Stimulated activated CD8-positive, alpha-beta memory T cell treated with anti-CD3 and anti-CD28 coated beads, Interleukin-15, amount 100 ng/mL, for 4 hours (primary cell): ENCODE data around the gene OXNAD1.

Source experiments
- DNase-seq, 2 donors: peaks; one replicate each; pipeline ENCODE4 v3.0.0-alpha.2; 2020; ENCODE audit warnings: low read depth in 2 of 2

The OXNAD1 gene

DNA sequence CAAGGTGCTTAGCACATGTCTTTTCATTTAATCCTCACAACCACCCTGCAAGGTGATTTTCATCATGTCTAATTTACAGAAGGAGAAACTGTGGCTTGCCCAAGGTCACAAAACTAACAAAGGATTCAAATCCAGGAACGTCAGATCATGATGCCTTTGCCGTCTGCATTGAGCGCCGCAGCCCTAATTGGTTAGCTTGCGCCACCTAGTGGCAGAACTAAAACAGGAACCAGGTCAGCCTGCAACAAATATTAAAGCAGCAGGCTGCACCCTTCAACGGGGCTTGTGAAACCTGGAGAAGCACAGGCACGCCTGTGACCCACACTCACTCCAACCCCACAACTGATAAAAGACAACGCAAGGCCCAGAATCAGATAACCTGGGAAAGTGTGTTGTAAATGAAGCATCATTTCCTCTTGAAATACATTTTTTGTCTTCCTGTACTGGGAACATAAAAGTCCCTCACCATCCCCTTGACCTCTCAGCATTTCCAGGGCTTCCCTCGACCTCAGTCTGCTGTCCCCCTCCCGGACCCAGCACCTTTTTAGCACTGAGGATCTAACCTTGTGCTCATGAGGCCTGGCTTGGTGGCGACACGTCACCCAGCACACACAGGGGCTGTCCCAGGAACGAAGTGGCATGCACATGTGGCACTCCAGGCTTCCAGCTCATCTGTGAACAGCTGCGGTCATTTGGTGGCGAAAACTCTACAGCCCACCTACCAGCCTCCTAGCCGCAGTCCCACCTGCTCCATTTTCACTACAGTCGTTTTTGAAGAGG, 17.5 kb upstream of the OXNAD1 start:
- peak; percentile 23 to 45 for DNase-seq

- DNase-seq = no peak
Measured at GRCh38 chr3:16248556-16248955, 16.5 kb upstream of the OXNAD1 start.

GRCh38 chr3:16249336-16249735, 15.7 kb upstream of the OXNAD1 start:
- no peak for DNase-seq

- DNase-seq = no peak
Measured at GRCh38 chr3:16249886-16250285, 15.1 kb upstream of the OXNAD1 start.

- DNase-seq = no peak
Measured at GRCh38 chr3:16251316-16252085, 13.5 kb upstream of the OXNAD1 start.

- no peak for DNase-seq
Measured at GRCh38 chr3:16252243-16252978, 12.6 kb upstream of the OXNAD1 start.

DNA sequence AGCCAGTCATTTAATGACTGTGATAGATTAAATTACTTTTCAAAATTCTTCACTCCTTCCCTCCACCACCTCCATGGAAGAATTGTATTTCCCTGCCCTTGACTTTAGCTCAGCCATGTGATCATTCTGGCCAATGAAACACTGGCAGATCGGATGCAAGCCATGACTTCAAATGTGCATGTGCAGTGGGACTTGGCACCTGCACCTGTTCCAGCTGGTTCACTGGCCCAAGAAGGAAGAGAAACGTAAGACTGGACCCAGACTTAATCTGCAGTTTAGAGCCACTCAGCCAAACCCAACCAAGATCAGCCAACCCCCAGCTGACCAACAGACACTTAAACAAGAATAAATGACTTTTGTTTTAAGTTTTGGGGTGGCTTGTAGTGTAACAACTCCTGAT, 12.0 kb upstream of the OXNAD1 start:
- DNase-seq = no peak

DNA sequence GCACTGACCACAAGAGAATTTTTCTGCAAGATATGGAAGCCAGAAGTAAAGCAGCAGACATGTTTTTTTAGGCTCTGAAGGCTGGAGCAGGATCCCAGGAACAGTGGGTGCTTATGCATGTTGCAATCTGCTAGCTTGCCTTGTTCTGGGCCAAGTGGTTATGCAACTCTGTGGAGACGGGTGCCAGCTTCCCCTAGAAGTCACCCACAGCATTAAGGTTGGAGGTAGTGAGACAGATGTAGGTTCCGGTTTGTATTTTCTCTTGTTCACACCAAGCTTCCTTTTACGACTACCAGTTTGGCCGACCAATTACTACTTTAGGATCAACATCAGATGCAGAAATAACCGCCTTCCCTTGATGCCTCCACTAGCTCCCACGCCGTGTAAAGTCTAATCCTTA, 11.4 kb upstream of the OXNAD1 start:
- no peak for DNase-seq

- DNase-seq = no peak
Measured at GRCh38 chr3:16254916-16255315, 10.1 kb upstream of the OXNAD1 start.

DNA sequence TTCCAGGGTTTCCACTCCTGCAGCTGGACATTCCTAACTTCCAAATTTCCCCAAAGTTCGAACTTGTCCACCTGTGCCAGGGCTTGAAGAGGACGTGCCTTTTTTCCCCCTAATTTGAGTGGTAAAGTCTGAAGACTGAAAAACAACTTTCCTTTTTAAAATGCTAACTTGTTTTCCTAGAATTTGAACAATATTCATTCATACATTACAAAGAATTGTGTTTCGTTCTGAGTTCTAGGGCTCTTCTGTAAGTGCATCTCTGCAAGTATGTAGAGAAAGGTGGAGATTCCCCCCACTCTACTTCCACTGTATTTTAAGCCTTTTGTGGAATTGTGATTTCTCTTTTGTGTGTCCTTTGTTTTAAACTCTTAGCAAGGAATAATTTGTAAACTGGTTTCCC, 9.7 kb upstream of the OXNAD1 start:
- DNase-seq = no peak

DNA sequence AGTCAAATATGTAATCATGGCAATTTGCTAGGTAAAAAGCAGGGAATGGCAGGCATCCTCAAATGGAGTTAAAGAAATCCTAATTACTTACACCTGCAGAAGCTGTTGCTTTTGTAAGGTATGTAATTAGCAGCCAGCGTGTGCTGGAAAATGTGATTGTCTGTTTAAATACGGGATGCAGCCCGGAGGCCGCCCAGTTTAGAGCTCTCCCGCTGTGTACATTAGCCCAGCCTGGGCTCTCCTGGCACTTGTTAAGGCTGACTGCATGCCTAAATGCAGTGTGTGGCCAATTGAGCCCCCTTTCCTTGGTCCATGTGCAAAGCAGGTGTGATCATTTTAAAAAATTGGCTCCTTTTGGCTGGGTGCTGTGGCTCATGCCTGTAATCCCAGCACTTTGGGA, 9.3 kb upstream of the OXNAD1 start:
- DNase-seq = no peak

DNA sequence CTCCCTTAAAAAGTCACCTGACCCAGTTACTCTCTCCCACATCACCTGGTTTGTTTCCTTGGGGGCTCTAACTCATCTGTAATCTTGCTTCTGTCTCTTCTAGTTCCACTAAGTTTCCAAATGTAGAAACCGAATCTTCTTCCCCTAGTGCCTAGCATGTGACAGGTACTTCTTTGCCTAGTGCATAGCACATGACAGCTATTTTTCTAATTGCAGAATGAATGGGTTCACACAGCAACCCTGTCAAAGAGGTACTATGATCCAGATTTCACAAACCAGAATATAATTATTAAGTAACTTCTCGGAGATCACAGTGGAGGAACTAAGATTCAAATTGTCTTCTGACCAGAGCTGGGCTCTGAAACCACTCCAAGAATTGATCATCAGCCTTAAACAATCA, 7.7 kb upstream of the OXNAD1 start:
- DNase-seq = no peak

- no peak for DNase-seq
Measured at GRCh38 chr3:16258177-16258576, 6.8 kb upstream of the OXNAD1 start.

- no peak for DNase-seq
Measured at GRCh38 chr3:16258866-16259265, 6.1 kb upstream of the OXNAD1 start.

DNA sequence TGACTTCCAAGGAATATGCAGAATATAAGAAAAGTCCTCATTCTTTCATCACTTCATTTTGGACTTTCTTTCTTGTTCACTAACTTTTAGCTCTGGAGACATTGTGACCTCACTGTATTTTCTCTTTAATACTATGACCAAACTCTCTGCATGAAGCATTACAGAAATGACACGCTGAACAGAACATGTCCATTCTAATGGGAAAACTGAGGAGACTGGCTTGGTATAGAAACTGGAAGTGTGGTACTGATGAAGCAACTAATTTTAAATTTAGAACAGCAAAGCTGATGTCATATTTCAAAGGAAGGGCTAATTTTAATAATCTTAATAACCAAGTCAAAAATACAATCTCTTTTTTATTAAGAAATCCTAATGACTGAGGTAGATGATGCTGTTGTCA, 5.0 kb upstream of the OXNAD1 start:
- DNase-seq = no peak

GRCh38 chr3:16262174-16262573, 2.8 kb upstream of the OXNAD1 start:
- DNase-seq = no peak

GRCh38 chr3:16264174-16264707, 771 bp upstream of the OXNAD1 start:
- peak in 1 of 2 donors; percentile 4 for DNase-seq

DNA sequence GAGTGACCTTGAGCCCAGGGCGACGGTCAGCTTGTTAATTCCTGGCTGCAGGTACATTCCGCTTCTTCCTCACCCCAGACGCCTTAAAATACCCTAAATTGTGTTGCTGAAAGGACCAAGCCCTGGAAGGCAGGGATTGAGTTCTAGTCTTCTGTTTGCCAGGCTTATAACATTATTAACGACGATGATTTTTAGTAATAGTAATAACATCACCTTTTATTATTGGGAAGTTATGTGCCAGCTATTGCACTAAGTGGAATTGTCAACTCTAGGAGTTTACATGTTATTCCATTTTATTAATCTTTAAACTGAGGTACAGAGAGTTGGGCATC, 409 bp downstream of the OXNAD1 start:
- no peak for DNase-seq

- no peak for DNase-seq
Measured at GRCh38 chr3:16266714-16267113, 1.7 kb downstream of the OXNAD1 start.

DNA sequence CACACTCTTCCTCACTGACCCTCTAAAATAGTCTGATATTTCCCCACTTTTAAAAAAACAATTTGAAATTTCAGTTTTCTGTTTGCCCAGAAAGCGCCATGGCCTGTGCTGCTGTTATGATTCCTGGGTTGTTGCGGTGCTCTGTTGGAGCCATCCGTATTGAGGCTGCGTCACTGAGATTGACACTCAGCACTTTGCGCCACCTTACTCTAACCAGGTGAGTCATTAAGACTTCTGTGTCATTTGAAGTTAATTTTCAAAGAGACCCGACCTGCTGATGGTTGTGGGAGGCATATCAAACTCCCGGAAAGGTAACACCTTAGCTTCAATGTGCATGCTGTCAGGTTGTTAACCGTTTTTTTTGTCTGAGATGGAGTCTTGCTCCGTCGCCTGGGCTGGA, 5.8 kb downstream of the OXNAD1 start:
- no peak for DNase-seq

- no peak for DNase-seq
Measured at GRCh38 chr3:16272588-16272987, 7.6 kb downstream of the OXNAD1 start.

DNA sequence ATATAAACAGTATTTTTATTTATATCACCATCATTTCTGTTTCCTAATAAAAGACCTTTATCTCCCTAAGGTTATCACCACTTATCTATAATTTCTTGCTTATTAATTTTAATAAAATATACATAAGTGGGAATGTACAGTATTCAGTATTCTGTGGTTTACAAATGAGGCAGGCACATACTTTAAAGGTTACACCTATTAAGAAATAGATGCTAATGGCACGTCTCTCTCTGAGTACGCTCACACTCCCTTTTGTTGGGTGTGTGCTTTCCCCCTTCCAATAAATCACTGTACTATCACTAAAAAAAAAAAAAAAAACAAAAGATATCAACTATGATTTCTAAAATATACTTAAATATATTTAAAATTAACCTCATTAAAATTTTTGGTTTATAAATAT, 8.9 kb downstream of the OXNAD1 start:
- DNase-seq = no peak

DNA sequence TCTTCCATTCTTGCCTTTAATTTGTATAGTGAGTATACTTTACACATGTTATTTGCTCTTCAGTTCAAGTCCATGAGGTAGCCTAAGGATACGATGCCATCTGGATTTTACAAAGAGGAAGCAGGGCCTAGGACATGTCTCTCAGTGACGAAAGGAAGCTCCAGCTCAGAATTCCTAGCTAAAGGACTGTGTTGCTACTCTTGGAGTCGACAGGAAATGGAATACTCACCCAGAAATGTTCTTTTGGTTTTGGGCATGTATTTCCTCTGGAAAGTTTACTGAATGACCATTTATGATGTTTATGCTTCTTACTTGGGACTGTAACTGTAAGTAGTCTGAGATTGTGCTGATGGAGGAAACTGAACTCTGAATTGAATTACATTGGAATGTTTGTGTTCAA, 12.5 kb downstream of the OXNAD1 start:
- DNase-seq = no peak
